Frontal cortex (tissue), 4 donors: ENCODE results near the gene TCTN1. TPM values are rescaled to one million over a fixed set of nuclear protein-coding genes. Genes with fewer than 3 reads are reported as not detected.
"Not testable (repeated sequence)": the region's sequence is repeated elsewhere in the genome, so short reads cannot be mapped to it uniquely, and the experiment has no call there.

ENCODE experiments used
- DNase-seq, 2 donors: peaks; one replicate each; pipeline ENCODE4 v3.0.0; 2012; ENCODE audit warnings: low spot score in 2 of 2
- FAIRE-seq: peaks from 2 replicates; lab custom pipeline; 2012; peaks lifted over from hg19 to GRCh38; lab: Jason Lieb, UNC
- total RNA-seq: library from RNA; depleted of rRNA; stranded (reverse); fragments of >200 nt; gene quantifications from one replicate; pipeline ENCODE4 v1.2.3, GENCODE V29; 2014
- donor health status: control.
- donor health status: control.
- donor health status: control.

The TCTN1 gene
- total RNA-seq, 1 donor from 2014 or later = 35.9 TPM

GRCh38 chr12:110627500-110628195 is 13.7 kb downstream of the TCTN1 start:
- DNase-seq (no peak), FAIRE-seq (no peak)

GRCh38 chr12:110635055-110635454 is 21.1 kb downstream of the TCTN1 start:
- FAIRE-seq = no peak
- no peak for DNase-seq

GRCh38 chr12:110636516-110636915 is 22.6 kb downstream of the TCTN1 start:
- FAIRE-seq (no peak), DNase-seq (no peak)

- FAIRE-seq = no peak
Observed at GRCh38 chr12:110637869-110638441, 24.0 kb downstream of the TCTN1 start.

GRCh38 chr12:110638796-110639195 is 24.9 kb downstream of the TCTN1 start:
- DNase-seq = no peak
- no peak for FAIRE-seq

More at GRCh38 chr12:110637869-110638441, 24.0 kb downstream of the TCTN1 start:
- no peak for DNase-seq

GRCh38 chr12:110639336-110640141 is 25.6 kb downstream of the TCTN1 start:
- DNase-seq = peak in 1 of 2 donors; percentile 32
- no peak for FAIRE-seq

- no peak for FAIRE-seq
- no peak for DNase-seq
Observed at GRCh38 chr12:110640275-110641025, 26.5 kb downstream of the TCTN1 start.

- FAIRE-seq (no peak), DNase-seq (no peak)
Observed at GRCh38 chr12:110641521-110641920, 27.6 kb downstream of the TCTN1 start.

- DNase-seq = no peak
- no peak for FAIRE-seq
Observed at GRCh38 chr12:110647631-110648040, 33.7 kb downstream of the TCTN1 start.

- no peak for DNase-seq
- FAIRE-seq = no peak
Observed at GRCh38 chr12:110649341-110649847, 35.5 kb downstream of the TCTN1 start.

GRCh38 chr12:110654238-110654637 is 40.3 kb downstream of the TCTN1 start:
- not testable (repeated sequence) for FAIRE-seq, DNase-seq

- DNase-seq (no peak), FAIRE-seq (no peak)
Observed at GRCh38 chr12:110656071-110656655, 42.2 kb downstream of the TCTN1 start.

- FAIRE-seq = no peak
- DNase-seq = no peak
Observed at GRCh38 chr12:110657747-110658146, 43.8 kb downstream of the TCTN1 start.

GRCh38 chr12:110658242-110658641 is 44.3 kb downstream of the TCTN1 start:
- no peak for DNase-seq
- no peak for FAIRE-seq

- no peak for FAIRE-seq
- DNase-seq = no peak
Observed at GRCh38 chr12:110658878-110659277, 44.9 kb downstream of the TCTN1 start.

- FAIRE-seq = no peak
- DNase-seq = no peak
Observed at GRCh38 chr12:110661337-110661972, 47.5 kb downstream of the TCTN1 start.

GRCh38 chr12:110666892-110667291 is 53.0 kb downstream of the TCTN1 start:
- DNase-seq (no peak), FAIRE-seq (no peak)

- no peak for FAIRE-seq
- DNase-seq = no peak
Observed at GRCh38 chr12:110667671-110668070, 53.7 kb downstream of the TCTN1 start.
